IMR-90 (cell line): ENCODE data around the gene ALOX15B. TPM values are rescaled to one million over a fixed set of nuclear protein-coding genes. Genes with fewer than 3 reads are reported as not detected.

Experiments
- ATAC-seq: fragments of 200-7000 bp; cut with Tn5 transposase; 2 replicates; pipeline ENCODE4 v1.9.1; 2020; ENCODE audit warnings: low read depth, mild to moderate bottlenecking, moderate library complexity
- BruUV-seq: library from RNA; stranded (reverse); fragments of 400-500 nt; replicated peaks from 2 replicates; lab custom pipeline; 2021; lab: Mats Ljungman, UMichigan
- CTCF ChIA-PET: fragments of 300-600 bp; formaldehyde crosslinking; extraction: SDS; loops from one replicate; lab custom pipeline; 2021; ENCODE audit warnings: antibody characterized with exemption; lab: Yijun Ruan, JAX
- POLR2A ChIA-PET: fragments of 300-600 bp; sonication (Branson Sonifier 250); formaldehyde crosslinking; loops from one replicate; lab custom pipeline; 2022; ENCODE audit warnings: antibody characterized with exemption; ENCODE audit not compliant: unreplicated experiment; lab: Charles Lee
- DNase-seq: peaks from one replicate; pipeline ENCODE4 v3.0.0; 2013
- H2AFZ ChIP-seq: replicated peaks from 2 replicates; pipeline ENCODE3; 2013; ENCODE audit warnings: low read length, mild to moderate bottlenecking; ENCODE audit not compliant: poor library complexity
- H2AK5ac ChIP-seq: 2 replicates; pipeline ENCODE4 v1.6.1; 2013; ENCODE audit warnings: low read depth, low read length, inconsistent platforms
- H2AK9ac ChIP-seq: replicated peaks from 2 replicates; pipeline ENCODE3; 2013; ENCODE audit warnings: mild to moderate bottlenecking, low read depth, low read length, moderate library complexity; ENCODE audit not compliant: poor library complexity
- H2BK120ac ChIP-seq: 2 replicates; pipeline ENCODE4 v1.6.1; 2013; ENCODE audit warnings: low read depth, low read length, inconsistent platforms
- H2BK15ac ChIP-seq: 3 replicates; pipeline ENCODE4 v1.6.1; 2013; ENCODE audit warnings: low read depth, low read length, inconsistent platforms
- H2BK20ac ChIP-seq: 2 replicates; pipeline ENCODE4 v1.6.1; 2013; ENCODE audit warnings: low read depth, mild to moderate bottlenecking, inconsistent platforms, low read length, moderate library complexity
- H2BK5ac ChIP-seq: 2 replicates; pipeline ENCODE4 v1.6.1; 2013; ENCODE audit warnings: mild to moderate bottlenecking, low read depth, low read length, inconsistent platforms; ENCODE audit not compliant: poor library complexity, severe bottlenecking
- H3K14ac ChIP-seq: replicated peaks from 2 replicates; pipeline ENCODE4 v1.6.1; 2013; ENCODE audit warnings: low read depth, low read length, inconsistent platforms
- H3K18ac ChIP-seq: 2 replicates; pipeline ENCODE4 v1.6.1; 2013; ENCODE audit warnings: low read depth, low read length, control low read depth
- H3K23ac ChIP-seq: 2 replicates; pipeline ENCODE4 v1.6.1; 2013; ENCODE audit warnings: low read depth, low read length, inconsistent platforms
- H3K27ac ChIP-seq: 2 replicates; pipeline ENCODE4 v1.5.1; 2013; ENCODE audit warnings: mild to moderate bottlenecking, control low read depth, low read length; ENCODE audit not compliant: insufficient read depth
- H3K27me3 ChIP-seq: 2 replicates; pipeline ENCODE4 v1.6.1; 2013; ENCODE audit warnings: low read length; ENCODE audit not compliant: control insufficient read depth, insufficient read depth
- H3K36me3 ChIP-seq: 2 replicates; pipeline ENCODE4 v1.6.1; 2013; ENCODE audit warnings: low read length, mixed read lengths; ENCODE audit not compliant: control insufficient read depth, insufficient read depth
- H3K4ac ChIP-seq: 2 replicates; pipeline ENCODE4 v1.6.1; 2013; ENCODE audit warnings: low read depth, low read length, inconsistent platforms
- H3K4me1 ChIP-seq: 2 replicates; pipeline ENCODE4 v1.6.1; 2013; ENCODE audit warnings: low read length, mixed read lengths; ENCODE audit not compliant: control insufficient read depth, insufficient read depth
- H3K4me2 ChIP-seq: 2 replicates; pipeline ENCODE4 v1.6.1; 2013; ENCODE audit warnings: low read depth, mild to moderate bottlenecking, control low read depth, low read length, moderate library complexity
- H3K4me3 ChIP-seq: 2 replicates; pipeline ENCODE4 v1.5.1; 2013; ENCODE audit warnings: low read depth, mild to moderate bottlenecking, control low read depth, low read length, moderate library complexity; ENCODE audit not compliant: insufficient read depth
- H3K56ac ChIP-seq: 2 replicates; pipeline ENCODE4 v1.6.1; 2013; ENCODE audit warnings: low read length, inconsistent platforms; ENCODE audit not compliant: insufficient read depth; ENCODE audit errors: extremely low read depth
- H3K79me1 ChIP-seq, 2 experiments: 2 replicates each; pipeline ENCODE4 v1.6.1; 2013; ENCODE audit warnings: low read length in 2 of 2, inconsistent platforms in 1 of 2, low read depth in 1 of 2
- H3K9ac ChIP-seq: 2 replicates; pipeline ENCODE4 v1.6.1; 2013; ENCODE audit warnings: low read depth, low read length, control low read depth
- H3K9me1 ChIP-seq: 2 replicates; pipeline ENCODE4 v1.6.1; 2013; ENCODE audit warnings: low read length, inconsistent platforms; ENCODE audit not compliant: insufficient read depth
- H3K9me3 ChIP-seq: 2 replicates; pipeline ENCODE4 v1.6.1; 2013; ENCODE audit warnings: low read length; ENCODE audit not compliant: control insufficient read depth, insufficient read depth
- H4K20me1 ChIP-seq: 2 replicates; pipeline ENCODE4 v1.6.1; 2013; ENCODE audit warnings: low read length, inconsistent platforms; ENCODE audit not compliant: insufficient read depth
- H4K5ac ChIP-seq: 2 replicates; pipeline ENCODE4 v1.6.1; 2013; ENCODE audit warnings: mild to moderate bottlenecking, low read depth, low read length, control low read depth
- H4K8ac ChIP-seq, 2 experiments: 2 replicates each; pipeline ENCODE4 v1.6.1; 2013; ENCODE audit warnings: low read depth in 2 of 2, low read length in 2 of 2, control low read depth in 1 of 2, inconsistent platforms in 1 of 2
- H4K91ac ChIP-seq: 2 replicates; pipeline ENCODE4 v1.6.1; 2013; ENCODE audit warnings: low read depth, low read length, inconsistent platforms; ENCODE audit not compliant: insufficient read depth
- BHLHE40 ChIP-seq: fragments of 150-350 bp; IDR thresholded peaks from 2 replicates; pipeline ENCODE4 v1.6.1; 2016; ENCODE audit warnings: mild to moderate bottlenecking, low read depth, low read length
- CHD1 ChIP-seq: IDR thresholded peaks from 2 replicates; pipeline ENCODE4 v1.6.1; 2012; ENCODE audit warnings: low read depth, low read length, improper control_type of control experiment
- MXI1 ChIP-seq: IDR thresholded peaks from 2 replicates; pipeline ENCODE4 v1.6.1; 2012; ENCODE audit warnings: low read depth, mild to moderate bottlenecking, low read length, moderate library complexity, borderline replicate concordance
- NFE2L2 ChIP-seq: fragments of 150-350 bp; IDR thresholded peaks from 2 replicates; pipeline ENCODE4 v1.6.1; 2016; ENCODE audit warnings: low read depth, mild to moderate bottlenecking, low read length
- RAD21 ChIP-seq: IDR thresholded peaks from 2 replicates; pipeline ENCODE4 v1.6.1; 2012; ENCODE audit warnings: low read length, improper control_type of control experiment
- SMC3 ChIP-seq: fragments of 150-350 bp; IDR thresholded peaks from 2 replicates; pipeline ENCODE4 v1.6.1; 2016; ENCODE audit warnings: low read depth, mild to moderate bottlenecking, antibody characterized with exemption, low read length, moderate library complexity
- WGBS, 2 experiments: methylation state at CpG; one replicate each; pipeline versions ENCODE4 v1.1.5 to v1.1.7; 2013; ENCODE audit warnings: missing lambda C conversion rate in 2 of 2; ENCODE audit not compliant: insufficient read length in 1 of 2; ENCODE audit errors: extremely low coverage in 2 of 2; 5-methylcytosine and 5-hydroxymethylcytosine counted together
- dilution Hi-C: fragments of 300-500 bp; cut with HindIII; formaldehyde crosslinking; loops from one replicate; pipeline ENCODE4 v1.14.3; 2018; ENCODE audit warnings: low sequenced_read_pairs; ENCODE audit not compliant: unreplicated experiment
- in situ Hi-C: fragments of 300-500 bp; cut with MboI; formaldehyde crosslinking; loops from 3 replicates; pipeline ENCODE4 v1.14.3; 2019; ENCODE audit warnings: low sequenced_read_pairs, inconsistent platforms, mixed read lengths
- intact Hi-C: fragments of 100-400 bp; cut with micrococcal nuclease; formaldehyde crosslinking; loops from 2 replicates; pipeline ENCODE4 v1.10.0; 2022
- polyA plus RNA-seq, 3 experiments: library from polyadenylated mRNA; depleted of rRNA; stranded (reverse); fragments of >200 nt; gene quantifications; 2 replicates each; pipeline ENCODE4 v1.2.3, GENCODE V29; 2012; ENCODE audit warnings: low replicate concordance in 1 of 3
- total RNA-seq: library from RNA; depleted of rRNA; stranded (reverse); fragments of >200 nt; gene quantifications from 2 replicates; pipeline ENCODE4 v1.2.3, GENCODE V29; 2012
- TF ChIP-seq, protein P1 (sequence below): fragments of 150-350 bp; IDR thresholded peaks from 2 replicates; pipeline ENCODE4 v1.6.1; 2016; ENCODE audit warnings: low read depth, mild to moderate bottlenecking, low read length, moderate library complexity, borderline replicate concordance

The ALOX15B gene
- total and polyA plus RNA-seq, 2 of the 4 experiments (the other 2 are of a cell fraction), result not detected

DNA sequence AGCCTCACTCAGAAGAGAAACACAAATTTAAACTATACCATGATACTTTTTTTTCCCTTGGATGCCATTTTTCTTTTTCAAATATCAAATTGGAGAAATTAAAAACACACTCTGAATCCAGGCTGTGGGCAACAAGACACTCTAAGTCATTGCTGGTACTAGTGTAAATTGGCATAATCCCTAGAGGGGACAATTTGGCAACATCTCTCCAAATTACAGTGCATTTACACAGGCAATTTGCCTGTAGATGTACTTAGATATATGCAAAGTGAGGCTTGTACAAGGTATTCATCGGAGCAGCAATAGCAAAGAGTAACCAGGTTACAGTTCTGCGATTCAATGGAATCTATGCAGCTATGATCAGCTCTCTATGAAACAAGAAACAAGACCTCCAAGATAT is 43.1 kb upstream of the ALOX15B start:
- no peak overlapping the region for H3K9ac ChIP-seq
- H3K27me3 ChIP-seq, result peaks cover 28% of the 10 kb centered on the region
- no peaks in the 10 kb centered on the region for H3K9me3 ChIP-seq
- dilution Hi-C loops, result no loop called here
- no peak overlapping the region for H2BK15ac ChIP-seq
- no peak overlapping the region for H2BK120ac ChIP-seq
- POLR2A ChIA-PET, result no interaction called here
- H4K91ac ChIP-seq, result no peak overlapping the region
- intact Hi-C loops, result no loop called here
- H3K4me3 ChIP-seq, result no peak overlapping the region
- CTCF ChIA-PET, result no interaction called here
- H3K4me2 ChIP-seq, result no peak overlapping the region
- TF ChIP-seq MXI1, result no peak
- TF ChIP-seq NFE2L2, result no peak
- TF ChIP-seq SMC3, result no peak
- no peak for TF ChIP-seq CHD1
- no peak for TF ChIP-seq BHLHE40
- TF ChIP-seq, protein P1, sequence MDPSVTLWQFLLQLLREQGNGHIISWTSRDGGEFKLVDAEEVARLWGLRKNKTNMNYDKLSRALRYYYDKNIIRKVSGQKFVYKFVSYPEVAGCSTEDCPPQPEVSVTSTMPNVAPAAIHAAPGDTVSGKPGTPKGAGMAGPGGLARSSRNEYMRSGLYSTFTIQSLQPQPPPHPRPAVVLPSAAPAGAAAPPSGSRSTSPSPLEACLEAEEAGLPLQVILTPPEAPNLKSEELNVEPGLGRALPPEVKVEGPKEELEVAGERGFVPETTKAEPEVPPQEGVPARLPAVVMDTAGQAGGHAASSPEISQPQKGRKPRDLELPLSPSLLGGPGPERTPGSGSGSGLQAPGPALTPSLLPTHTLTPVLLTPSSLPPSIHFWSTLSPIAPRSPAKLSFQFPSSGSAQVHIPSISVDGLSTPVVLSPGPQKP, result no peak
- no peak for TF ChIP-seq RAD21
- no TSS peak for BruUV-seq
- no peaks in the 10 kb centered on the region for H3K9me1 ChIP-seq
- no peaks in the 10 kb centered on the region for H3K4me1 ChIP-seq
- no peak overlapping the region for H2AK5ac ChIP-seq
- H4K8ac ChIP-seq, result no peak overlapping the region
- H3K36me3 ChIP-seq, result no peaks in the 10 kb centered on the region
- no peak overlapping the region for H3K27ac ChIP-seq
- ATAC-seq (no peak), DNase-seq (no peak)
- no CpG with 5 or more reads among the region's 2 CpGs for WGBS, 2 experiments
- H3K14ac ChIP-seq, result no peak overlapping the region
- no peak overlapping the region for H3K18ac ChIP-seq
- no peaks in the 10 kb centered on the region for H4K20me1 ChIP-seq
- in situ Hi-C loops, result loop anchor here (25.0 kb wide), 1 partner anchor 258 kb away; no protein-coding TSS in a partner anchor
- no peak overlapping the region for H3K56ac ChIP-seq
- no peak overlapping the region for H3K4ac ChIP-seq
- H4K5ac ChIP-seq, result no peak overlapping the region
- H2AFZ ChIP-seq, result no peak overlapping the region
- no peaks in the 10 kb centered on the region for H3K79me1 ChIP-seq
- no peak overlapping the region for H2BK20ac ChIP-seq
- H3K23ac ChIP-seq, result no peak overlapping the region
- H2BK5ac ChIP-seq, result no peak overlapping the region
- no peak overlapping the region for H2AK9ac ChIP-seq
